Stimulated activated CD4-positive, alpha-beta T cell treated with anti-CD3 and anti-CD28 coated beads, Interleukin-2, amount 100 ng/mL, for 24 hours (primary cell): ENCODE results near the gene PRKCH.
"Not testable (repeated sequence)": the region's sequence is repeated elsewhere in the genome, so short reads cannot be mapped to it uniquely, and the experiment has no call there.

ENCODE experiments used
- DNase-seq, 2 donors: peaks; one replicate each; pipeline ENCODE4 v3.0.0-alpha.2; 2020

The PRKCH gene

GRCh38 chr14:61461808-61462275 lies 140.5 kb downstream of the PRKCH start:
- DNase-seq = peak; percentile 17 to 39

GRCh38 chr14:61462566-61463193 lies 141.3 kb downstream of the PRKCH start:
- DNase-seq = peak in 1 of 2 donors; percentile 14

- no peak for DNase-seq
These were observed 142.4 kb downstream of the PRKCH start for GRCh38 chr14:61463664-61464285.

- DNase-seq = not testable (repeated sequence)
These were observed 143.4 kb downstream of the PRKCH start for GRCh38 chr14:61464539-61465320.

- peak in 1 of 2 donors; percentile 11 for DNase-seq
These were observed 145.0 kb downstream of the PRKCH start for GRCh38 chr14:61466249-61466904.

- DNase-seq = peak in 1 of 2 donors; percentile 6
These were observed 145.5 kb downstream of the PRKCH start for GRCh38 chr14:61466905-61467280.

GRCh38 chr14:61467296-61467695 lies 145.9 kb downstream of the PRKCH start:
- DNase-seq = peak in 1 of 2 donors; percentile 15

GRCh38 chr14:61468063-61468825 lies 146.9 kb downstream of the PRKCH start:
- no peak for DNase-seq

- peak in 1 of 2 donors; percentile 15 for DNase-seq
These were observed 148.4 kb downstream of the PRKCH start for GRCh38 chr14:61469781-61470180.

- peak in 1 of 2 donors; percentile 17 for DNase-seq
These were observed 149.0 kb downstream of the PRKCH start for GRCh38 chr14:61470261-61470960.

- DNase-seq = peak in 1 of 2 donors; percentile 15
These were observed 149.5 kb downstream of the PRKCH start for GRCh38 chr14:61470961-61471293.

- peak in 1 of 2 donors; percentile 17 for DNase-seq
These were observed 150.1 kb downstream of the PRKCH start for GRCh38 chr14:61471297-61472005.

- DNase-seq = peak; percentile 22 to 48
These were observed 150.8 kb downstream of the PRKCH start for GRCh38 chr14:61472011-61472672.

GRCh38 chr14:61472801-61473376 lies 151.5 kb downstream of the PRKCH start:
- peak; percentile 77 to 78 for DNase-seq

- DNase-seq = no peak
These were observed 152.6 kb downstream of the PRKCH start for GRCh38 chr14:61474015-61474414.

- no peak for DNase-seq
These were observed 153.3 kb downstream of the PRKCH start for GRCh38 chr14:61474701-61475100.

- DNase-seq = no peak
These were observed 153.9 kb downstream of the PRKCH start for GRCh38 chr14:61475316-61475715.

GRCh38 chr14:61476105-61476753 lies 154.8 kb downstream of the PRKCH start:
- no peak for DNase-seq

- DNase-seq = peak in 1 of 2 donors; percentile 54
These were observed 155.5 kb downstream of the PRKCH start for GRCh38 chr14:61476754-61477410.
